ENCODE data around the gene PTP4A2. TPM values are rescaled to one million over a fixed set of nuclear protein-coding genes. Genes with fewer than 3 reads are reported as not detected.

PTP4A2 gene
- total RNA-seq, 1 experiment from 2014 or later: 169 TPM

GRCh38 chr1:31984419-31985347 lies 46.5 kb upstream of the PTP4A2 start:
- no peaks in the 10 kb centered on the region for H3K9me3 ChIP-seq
- no peaks in the 10 kb centered on the region for H3K36me3 ChIP-seq (ENCODE audit: control insufficient read depth, insufficient read depth, low read length)
- H3K9me3 Mint-ChIP-seq (ENCODE audit: unreplicated experiment): no peaks in the 10 kb centered on the region
- H3K4me1 ChIP-seq: no peaks in the 10 kb centered on the region
- H3K27me3 ChIP-seq (replicated peaks; ENCODE audit: control insufficient read depth, insufficient read depth, low read length): no peaks in the 10 kb centered on the region
- intact Hi-C loops (cut with micrococcal nuclease; ENCODE audit: unreplicated experiment): no loop called here
- no peak overlapping the region for H3K27ac Mint-ChIP-seq (ENCODE audit: unreplicated experiment)
- POLR2A ChIA-PET: no interaction called here
- H3K4me3 Mint-ChIP-seq (ENCODE audit: unreplicated experiment): no peak overlapping the region
- H3K27me3 Mint-ChIP-seq (ENCODE audit: insufficient read depth, unreplicated experiment): no peaks in the 10 kb centered on the region
- no peaks in the 10 kb centered on the region for H3K4me1 Mint-ChIP-seq (ENCODE audit: low read depth, unreplicated experiment)
- no peak for TF ChIP-seq CTCF (IDR thresholded peaks at IDR 0.05; ENCODE audit: insufficient read depth in 1 of 2, low read depth in 1 of 2, low read length in 1 of 2, severe bottlenecking in 1 of 2, unreplicated experiment in 1 of 2)
- no peak for DNase-seq
- no TSS peak for BruUV-seq (replicated peaks)
- no peak overlapping the region for H3K4me3 ChIP-seq (ENCODE audit: low read depth, low read length)
- CTCF ChIA-PET: no interaction called here
- H3K36me3 Mint-ChIP-seq (ENCODE audit: insufficient read depth, unreplicated experiment): no peaks in the 10 kb centered on the region

GRCh38 chr1:31981972-31982371 lies 43.8 kb upstream of the PTP4A2 start:
- Mint-ChIP-seq H3K4me1 (ENCODE audit: low read depth, unreplicated experiment) (no peaks in the 10 kb centered on the region), H3K9me3 (ENCODE audit: unreplicated experiment) (no peaks in the 10 kb centered on the region), H3K36me3 (ENCODE audit: insufficient read depth, unreplicated experiment) (no peaks in the 10 kb centered on the region), H3K27me3 (ENCODE audit: insufficient read depth, unreplicated experiment) (no peaks in the 10 kb centered on the region), H3K4me3 (ENCODE audit: unreplicated experiment) (no peak overlapping the region), H3K27ac (ENCODE audit: unreplicated experiment) (no peak overlapping the region)
- no peak for TF ChIP-seq CTCF (IDR thresholded peaks at IDR 0.05; ENCODE audit: insufficient read depth in 1 of 2, low read depth in 1 of 2, low read length in 1 of 2, severe bottlenecking in 1 of 2, unreplicated experiment in 1 of 2)
- no peaks in the 10 kb centered on the region for H3K27me3 ChIP-seq (replicated peaks; ENCODE audit: control insufficient read depth, insufficient read depth, low read length)
- H3K4me3 ChIP-seq (ENCODE audit: low read depth, low read length): no peak overlapping the region
- CTCF ChIA-PET: interaction anchor here (0.6 kb wide), 1 partner anchor 81 kb away, joined by 3 read pairs; no protein-coding TSS in a partner anchor
- no peaks in the 10 kb centered on the region for H3K36me3 ChIP-seq (ENCODE audit: control insufficient read depth, insufficient read depth, low read length)
- POLR2A ChIA-PET: no interaction called here
- no peaks in the 10 kb centered on the region for H3K4me1 ChIP-seq
- DNase-seq: no peak
- intact Hi-C loops (cut with micrococcal nuclease; ENCODE audit: unreplicated experiment): no loop called here
- H3K9me3 ChIP-seq: no peaks in the 10 kb centered on the region
- no TSS peak for BruUV-seq (replicated peaks)

- Mint-ChIP-seq H3K27ac (ENCODE audit: unreplicated experiment) (no peak overlapping the region), H3K4me3 (ENCODE audit: unreplicated experiment) (no peak overlapping the region), H3K4me1 (ENCODE audit: low read depth, unreplicated experiment) (no peaks in the 10 kb centered on the region), H3K36me3 (ENCODE audit: insufficient read depth, unreplicated experiment) (no peaks in the 10 kb centered on the region), H3K9me3 (ENCODE audit: unreplicated experiment) (no peaks in the 10 kb centered on the region), H3K27me3 (ENCODE audit: insufficient read depth, unreplicated experiment) (no peaks in the 10 kb centered on the region)
- intact Hi-C loops (cut with micrococcal nuclease; ENCODE audit: unreplicated experiment): no loop called here
- BruUV-seq (replicated peaks): no TSS peak
- H3K4me1 ChIP-seq: no peaks in the 10 kb centered on the region
- H3K4me3 ChIP-seq (ENCODE audit: low read depth, low read length): no peak overlapping the region
- DNase-seq: no peak
- ChIA-PET POLR2A (no interaction called here), CTCF (interaction anchor here (0.6 kb wide), 1 partner anchor 81 kb away, joined by 3 read pairs; no protein-coding TSS in a partner anchor)
- H3K27me3 ChIP-seq (replicated peaks; ENCODE audit: control insufficient read depth, insufficient read depth, low read length): no peaks in the 10 kb centered on the region
- TF ChIP-seq CTCF (IDR thresholded peaks at IDR 0.05; ENCODE audit: insufficient read depth in 1 of 2, low read depth in 1 of 2, low read length in 1 of 2, severe bottlenecking in 1 of 2, unreplicated experiment in 1 of 2): no peak
- H3K36me3 ChIP-seq (ENCODE audit: control insufficient read depth, insufficient read depth, low read length): no peaks in the 10 kb centered on the region
- H3K9me3 ChIP-seq: no peaks in the 10 kb centered on the region
Measured at GRCh38 chr1:31981456-31981839, 43.3 kb upstream of the PTP4A2 start.

Measured in Caco-2 (cell line).